Type B pancreatic cell (in vitro differentiated cells): ENCODE measurements around the gene QPCTL. TPM values are rescaled to one million over a fixed set of nuclear protein-coding genes. Genes with fewer than 3 reads are reported as not detected.

Experiments
- DNase-seq: peaks from one replicate; pipeline ENCODE4 v3.0.0; 2021; ENCODE audit warnings: mixed read lengths; ENCODE audit not compliant: unreplicated experiment; ENCODE audit errors: extremely low spot score
- H3K27ac Mint-ChIP-seq: 2 replicates; pipeline ENCODE4 v1.8.0; 2021; ENCODE audit warnings: mild to moderate bottlenecking, mixed read lengths
- H3K27me3 Mint-ChIP-seq: 2 replicates; pipeline ENCODE4 v1.8.0; 2021; ENCODE audit warnings: mixed read lengths
- H3K36me3 Mint-ChIP-seq: 2 replicates; pipeline ENCODE4 v1.8.0; 2021; ENCODE audit warnings: mixed read lengths
- H3K4me1 Mint-ChIP-seq: one replicate; pipeline ENCODE4 v1.8.0; 2021; ENCODE audit warnings: mixed read lengths; ENCODE audit not compliant: unreplicated experiment
- H3K4me3 Mint-ChIP-seq: 2 replicates; pipeline ENCODE4 v1.8.0; 2021; ENCODE audit warnings: mild to moderate bottlenecking, mixed read lengths
- H3K9me3 Mint-ChIP-seq: 2 replicates; pipeline ENCODE4 v1.8.0; 2021; ENCODE audit warnings: mixed read lengths
- total RNA-seq: library from RNA; stranded (reverse); gene quantifications from 2 replicates; pipeline ENCODE4 v1.2.1, GENCODE V29; 2021; ENCODE audit warnings: low replicate concordance
- TF ChIP-seq, protein P1 (sequence below): fragments of 200-600 bp; sonication (generic); conservative IDR thresholded peaks from 2 replicates; pipeline ENCODE4 v1.5.0; 2021; ENCODE audit warnings: antibody characterized with exemption, mild to moderate bottlenecking

The QPCTL gene
- total RNA-seq, 1 donor from 2014 or later: 9.4 TPM

DNA sequence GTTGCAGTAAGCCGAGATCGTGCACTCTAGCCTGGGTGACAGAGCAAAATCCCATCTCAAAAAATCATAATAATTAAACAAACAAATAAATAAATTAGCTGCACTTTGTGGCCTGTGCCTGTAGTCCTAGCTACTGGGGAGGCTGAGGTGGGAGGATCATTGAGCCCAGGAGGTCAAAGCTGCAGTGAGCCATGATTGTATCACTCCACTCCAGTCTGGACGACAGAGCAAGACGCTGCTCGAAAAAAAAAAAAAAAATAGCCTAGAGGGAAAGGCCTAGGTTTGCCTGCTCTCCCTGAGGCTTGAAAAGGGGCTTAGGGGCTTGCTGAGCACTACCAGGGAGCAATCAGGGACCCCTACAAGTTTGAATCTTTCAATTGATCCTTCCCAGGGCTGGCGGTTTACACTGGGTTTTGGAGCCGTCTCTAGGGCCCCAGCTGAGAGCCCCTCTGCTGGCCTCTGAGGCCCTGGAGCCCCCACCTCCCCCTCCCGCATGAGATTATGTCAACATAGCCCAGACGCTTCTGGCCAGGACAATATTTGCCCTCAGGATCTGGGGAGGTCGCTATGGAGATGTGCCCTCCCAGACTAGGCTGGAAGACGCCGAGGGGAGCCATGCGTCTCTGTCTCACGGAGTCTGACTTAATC is 34.8 kb upstream of the QPCTL start:
- Mint-ChIP-seq H3K9me3 (no peaks in the 10 kb centered on the region), H3K36me3 (no peaks in the 10 kb centered on the region), H3K27me3 (peaks cover 9% of the 10 kb centered on the region), H3K4me1 (peaks cover 11% of the 10 kb centered on the region), H3K27ac (no peak overlapping the region), H3K4me3 (no peak overlapping the region)
- TF ChIP-seq, protein P1, sequence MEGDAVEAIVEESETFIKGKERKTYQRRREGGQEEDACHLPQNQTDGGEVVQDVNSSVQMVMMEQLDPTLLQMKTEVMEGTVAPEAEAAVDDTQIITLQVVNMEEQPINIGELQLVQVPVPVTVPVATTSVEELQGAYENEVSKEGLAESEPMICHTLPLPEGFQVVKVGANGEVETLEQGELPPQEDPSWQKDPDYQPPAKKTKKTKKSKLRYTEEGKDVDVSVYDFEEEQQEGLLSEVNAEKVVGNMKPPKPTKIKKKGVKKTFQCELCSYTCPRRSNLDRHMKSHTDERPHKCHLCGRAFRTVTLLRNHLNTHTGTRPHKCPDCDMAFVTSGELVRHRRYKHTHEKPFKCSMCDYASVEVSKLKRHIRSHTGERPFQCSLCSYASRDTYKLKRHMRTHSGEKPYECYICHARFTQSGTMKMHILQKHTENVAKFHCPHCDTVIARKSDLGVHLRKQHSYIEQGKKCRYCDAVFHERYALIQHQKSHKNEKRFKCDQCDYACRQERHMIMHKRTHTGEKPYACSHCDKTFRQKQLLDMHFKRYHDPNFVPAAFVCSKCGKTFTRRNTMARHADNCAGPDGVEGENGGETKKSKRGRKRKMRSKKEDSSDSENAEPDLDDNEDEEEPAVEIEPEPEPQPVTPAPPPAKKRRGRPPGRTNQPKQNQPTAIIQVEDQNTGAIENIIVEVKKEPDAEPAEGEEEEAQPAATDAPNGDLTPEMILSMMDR: no peak
- DNase-seq: no peak

DNA sequence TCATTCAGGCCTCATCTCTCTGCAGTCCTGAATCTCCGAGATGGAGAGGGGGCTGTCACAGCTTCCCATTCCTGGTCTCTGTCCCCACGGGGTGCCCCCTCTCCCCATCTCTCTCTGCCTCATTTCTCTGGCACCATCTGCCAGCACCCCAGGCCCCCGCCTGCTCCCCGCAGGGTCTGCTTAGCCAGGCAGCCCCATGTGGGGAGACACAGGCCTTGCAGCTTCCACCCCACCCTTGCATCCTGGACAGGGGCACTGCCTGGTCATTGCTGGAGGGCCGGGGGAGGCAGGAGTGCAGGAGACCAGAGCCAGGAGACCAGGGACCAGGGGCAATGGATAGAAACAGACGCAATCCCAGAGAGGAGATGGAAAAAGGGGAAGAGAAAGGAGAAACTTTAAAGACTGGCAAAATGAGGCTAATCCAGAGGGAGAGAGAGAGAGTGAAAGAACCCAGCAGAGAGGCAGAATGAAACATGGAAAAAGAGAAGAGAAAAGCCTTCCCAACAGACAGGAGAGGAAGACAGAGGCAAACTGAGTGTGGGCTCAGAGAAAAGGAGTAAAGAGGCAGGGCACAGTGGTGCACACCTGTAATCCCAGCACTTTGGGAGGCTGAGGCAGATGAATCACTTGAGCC is 33.3 kb upstream of the QPCTL start:
- no peak for DNase-seq
- H3K4me3 Mint-ChIP-seq: peak overlapping the region; percentile 40
- no peaks in the 10 kb centered on the region for H3K9me3 Mint-ChIP-seq
- peaks cover 9% of the 10 kb centered on the region for H3K27me3 Mint-ChIP-seq
- peak overlapping the region; percentile 73 for H3K27ac Mint-ChIP-seq
- H3K4me1 Mint-ChIP-seq: peaks cover 11% of the 10 kb centered on the region
- no peaks in the 10 kb centered on the region for H3K36me3 Mint-ChIP-seq
- TF ChIP-seq, protein P1: no peak

DNA sequence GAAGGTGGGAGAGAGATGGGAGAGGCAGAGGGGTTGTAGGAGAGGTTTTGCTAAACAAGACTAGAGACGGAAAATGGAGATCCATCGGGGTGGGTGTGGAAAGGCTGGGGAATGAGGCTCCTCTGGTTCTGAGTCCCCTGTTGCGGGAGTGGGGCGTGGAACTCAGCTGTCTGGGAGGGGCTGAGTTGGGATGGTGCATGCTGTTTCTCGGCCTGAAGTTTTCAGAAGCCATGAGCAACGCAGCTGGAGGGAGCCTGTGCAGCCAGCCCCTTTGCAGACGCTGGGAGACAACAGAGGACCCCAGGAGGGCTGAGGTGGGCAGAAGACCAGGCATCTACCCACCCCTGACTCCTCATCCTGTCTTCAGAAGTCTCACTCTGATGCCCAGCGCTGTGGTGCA is 31.8 kb upstream of the QPCTL start:
- Mint-ChIP-seq H3K9me3 (no peaks in the 10 kb centered on the region), H3K4me1 (peaks cover 16% of the 10 kb centered on the region), H3K27me3 (peaks cover 16% of the 10 kb centered on the region), H3K27ac (peak overlapping the region; percentile 96), H3K36me3 (no peaks in the 10 kb centered on the region), H3K4me3 (peak overlapping the region; percentile 78)
- TF ChIP-seq, protein P1: no peak
- no peak for DNase-seq

DNA sequence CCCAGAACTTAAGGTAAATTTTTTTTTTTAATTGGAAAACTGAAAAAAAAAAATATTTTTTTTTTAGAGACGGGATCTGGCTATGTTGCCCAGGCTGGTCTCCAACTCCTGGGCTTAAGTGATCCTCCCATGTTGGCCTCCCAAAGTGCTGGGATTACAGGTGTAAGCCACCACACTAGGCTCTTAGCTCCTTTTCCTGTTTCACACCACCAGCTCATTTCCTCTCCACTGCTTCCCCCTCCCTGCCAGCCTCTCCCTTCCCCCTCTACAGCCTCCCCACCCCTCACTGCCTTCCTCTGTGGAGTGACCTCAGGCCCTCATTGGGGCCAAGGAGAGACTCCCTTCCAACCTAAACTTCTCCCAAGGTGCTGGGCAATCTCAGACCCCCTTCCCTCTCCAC is 28.7 kb upstream of the QPCTL start:
- H3K4me3 Mint-ChIP-seq: no peak overlapping the region
- no peaks in the 10 kb centered on the region for H3K36me3 Mint-ChIP-seq
- no peak overlapping the region for H3K27ac Mint-ChIP-seq
- DNase-seq: no peak
- no peaks in the 10 kb centered on the region for H3K9me3 Mint-ChIP-seq
- peaks cover 26% of the 10 kb centered on the region for H3K4me1 Mint-ChIP-seq
- TF ChIP-seq, protein P1: no peak
- peaks cover 30% of the 10 kb centered on the region for H3K27me3 Mint-ChIP-seq

DNA sequence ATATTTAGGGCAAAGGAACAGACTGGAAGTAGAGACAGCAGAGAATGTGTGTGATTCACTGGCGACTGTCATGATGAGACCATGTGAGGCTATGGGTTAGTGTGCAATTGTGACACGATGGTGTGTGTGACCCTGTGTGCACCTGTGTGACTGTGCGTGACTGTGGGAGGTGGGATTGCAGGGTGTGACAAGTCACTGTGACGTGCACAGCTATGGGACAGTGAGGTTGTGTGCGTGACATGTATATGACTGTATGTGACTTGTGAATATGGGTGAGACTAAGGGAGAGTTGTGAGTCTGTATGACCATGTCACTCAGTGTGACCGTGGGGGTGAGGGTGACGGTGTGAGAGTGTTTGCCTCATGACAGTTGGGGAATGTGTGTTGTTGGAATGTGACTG is 27.9 kb upstream of the QPCTL start:
- no peak for DNase-seq
- Mint-ChIP-seq H3K27me3 (peaks cover 34% of the 10 kb centered on the region), H3K9me3 (no peaks in the 10 kb centered on the region), H3K36me3 (no peaks in the 10 kb centered on the region), H3K27ac (peak overlapping the region; percentile 10), H3K4me1 (peaks cover 20% of the 10 kb centered on the region), H3K4me3 (no peak overlapping the region)
- TF ChIP-seq, protein P1: no peak
